Stimulated activated naive CD4-positive, alpha-beta T cell (primary cell): Measurements from ENCODE around the gene POLR2E.

Source experiments
- DNase-seq, 6 experiments: peaks; one replicate each; lab custom pipeline; 2025; lab: John Stamatoyannopoulos, UW

Gene POLR2E

GRCh38 chr19:1110809-1111640 is 15.8 kb upstream of the POLR2E start:
- no peak for DNase-seq

GRCh38 chr19:1109697-1110671 is 14.8 kb upstream of the POLR2E start:
- no peak for DNase-seq

DNA sequence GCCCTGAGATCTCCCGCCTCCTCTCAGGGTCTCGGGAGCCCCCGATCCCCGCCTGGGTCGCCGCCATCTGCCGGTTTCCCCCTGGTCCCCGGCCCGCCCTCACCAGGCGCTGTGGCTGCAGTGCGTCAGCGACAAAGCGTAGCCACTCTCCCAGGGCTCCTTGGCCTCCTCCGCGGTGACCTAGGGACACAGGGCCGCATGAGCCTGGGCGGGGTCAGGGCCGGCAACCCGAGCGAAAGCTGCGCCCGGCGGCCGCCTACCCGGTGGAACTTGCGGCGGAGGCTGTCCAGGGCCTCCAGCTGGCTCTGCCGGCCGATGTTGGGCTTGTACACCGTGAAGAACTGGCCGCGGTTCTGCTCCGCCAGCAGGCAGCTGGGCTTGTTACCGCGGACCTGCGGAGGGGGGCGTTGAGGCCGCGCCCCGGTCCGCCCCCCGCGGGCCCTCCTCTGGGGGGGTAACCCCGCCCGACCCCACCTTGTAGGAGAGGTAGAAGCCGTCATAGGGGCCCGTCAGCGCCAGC is 13.9 kb upstream of the POLR2E start:
- DNase-seq, result no peak

- DNase-seq, result no peak
These were observed 13.3 kb upstream of the POLR2E start for GRCh38 chr19:1108291-1109031.

DNA sequence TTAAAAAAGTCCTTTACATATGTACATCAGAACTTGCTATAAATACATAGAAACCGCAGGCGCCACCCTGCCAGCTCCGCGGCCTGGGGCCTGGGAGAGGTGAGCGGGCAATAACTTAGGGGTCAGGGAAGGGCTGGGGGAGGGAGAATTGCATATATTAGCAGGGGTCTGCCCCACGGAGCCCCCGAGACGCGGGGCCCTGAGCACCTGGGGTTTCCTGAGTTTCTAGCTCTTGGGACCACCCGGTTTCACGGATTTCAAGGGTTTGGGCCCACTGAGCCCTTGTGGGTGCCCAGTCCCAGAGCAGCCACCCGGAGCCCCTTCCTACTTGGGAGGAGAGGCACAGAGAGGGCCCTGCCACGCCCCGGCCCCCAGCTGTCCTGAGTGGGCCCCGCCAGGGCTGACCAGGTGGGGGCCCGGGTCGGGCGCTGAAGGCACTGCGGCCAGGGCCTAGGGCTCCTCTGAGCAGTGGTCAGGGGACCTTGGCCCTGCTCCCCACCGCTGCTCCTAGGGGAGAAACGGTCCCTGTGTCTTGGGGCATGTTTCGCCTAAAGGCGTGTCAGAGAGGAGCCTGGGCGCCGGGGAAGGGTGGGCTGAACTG is 12.6 kb upstream of the POLR2E start:
- DNase-seq, result no peak

- DNase-seq, result no peak
These were observed 11.9 kb upstream of the POLR2E start for GRCh38 chr19:1106841-1107660.

DNA sequence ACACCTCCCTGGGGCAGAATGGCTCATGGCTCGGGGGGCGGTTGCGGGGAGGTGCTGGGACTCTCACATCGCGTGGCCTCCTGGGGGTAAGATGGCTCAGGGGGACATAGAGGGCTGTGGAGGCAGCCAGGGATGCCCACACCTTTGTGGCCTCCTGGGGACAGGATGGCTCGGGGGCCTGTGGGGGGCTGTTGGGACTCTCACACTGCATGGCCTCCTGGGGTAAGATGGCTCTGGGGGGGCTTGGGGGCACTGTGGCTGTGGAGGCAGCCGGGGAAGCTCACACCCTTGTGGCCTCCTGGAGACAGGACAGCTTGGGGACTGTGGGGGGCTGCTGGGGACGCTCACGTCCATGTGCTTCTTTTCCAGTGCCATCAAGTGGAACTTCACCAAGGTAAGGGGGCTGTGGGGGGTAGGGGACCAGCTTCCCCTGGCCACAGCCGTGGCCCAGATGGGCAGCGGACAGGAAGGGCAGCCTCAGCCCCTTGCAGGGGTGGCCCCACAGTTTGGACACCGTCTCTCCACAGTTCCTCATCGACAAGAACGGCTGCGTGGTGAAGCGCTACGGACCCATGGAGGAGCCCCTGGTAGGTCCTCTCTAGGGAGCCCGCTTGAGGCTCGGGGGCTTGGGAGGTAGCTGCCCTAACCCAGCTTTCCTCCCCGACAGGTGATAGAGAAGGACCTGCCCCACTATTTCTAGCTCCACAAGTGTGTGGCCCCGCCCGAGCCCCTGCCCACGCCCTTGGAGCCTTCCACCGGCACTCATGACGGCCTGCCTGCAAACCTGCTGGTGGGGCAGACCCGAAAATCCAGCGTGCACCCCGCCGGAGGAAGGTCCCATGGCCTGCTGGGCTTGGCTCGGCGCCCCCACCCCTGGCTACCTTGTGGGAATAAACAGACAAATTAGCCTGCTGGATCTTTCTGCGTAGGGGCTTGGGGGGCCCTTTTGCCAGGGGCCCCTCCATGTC is 11.0 kb upstream of the POLR2E start:
- peak in 1 of 6 experiments; percentile 22 for DNase-seq

DNA sequence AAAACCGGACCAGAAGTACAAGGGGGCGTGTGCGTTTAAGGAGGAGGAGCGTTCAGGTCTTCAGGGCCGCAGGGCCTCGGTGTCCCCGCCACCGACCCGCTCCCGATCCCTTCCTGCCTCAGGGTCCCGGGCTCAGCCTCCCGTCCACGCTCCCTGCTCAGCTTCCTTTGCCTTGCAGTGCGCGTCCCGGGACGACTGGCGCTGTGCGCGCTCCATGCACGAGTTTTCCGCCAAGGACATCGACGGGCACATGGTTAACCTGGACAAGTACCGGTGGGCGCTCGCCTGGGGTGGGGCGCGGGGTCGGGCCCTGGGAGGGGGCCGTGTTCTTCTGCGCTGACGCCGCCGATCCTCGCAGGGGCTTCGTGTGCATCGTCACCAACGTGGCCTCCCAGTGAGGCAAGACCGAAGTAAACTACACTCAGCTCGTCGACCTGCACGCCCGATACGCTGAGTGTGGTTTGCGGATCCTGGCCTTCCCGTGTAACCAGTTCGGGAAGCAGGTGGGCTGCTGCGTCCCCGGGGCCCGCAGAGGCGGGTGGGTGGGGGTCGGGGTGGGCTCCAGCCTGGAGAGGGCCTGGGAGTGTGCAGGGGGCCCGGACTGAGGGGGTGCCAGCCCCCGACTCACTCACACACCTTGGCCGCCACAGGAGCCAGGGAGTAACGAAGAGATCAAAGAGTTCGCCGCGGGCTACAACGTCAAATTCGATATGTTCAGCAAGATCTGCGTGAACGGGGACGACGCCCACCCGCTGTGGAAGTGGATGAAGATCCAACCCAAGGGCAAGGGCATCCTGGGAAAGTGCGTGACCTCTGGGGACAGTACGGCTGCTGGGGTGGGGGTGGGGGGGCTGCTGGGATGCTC is 10.1 kb upstream of the POLR2E start:
- peak in 3 of 6 experiments; percentile 24 to 51 (median 37) for DNase-seq

- DNase-seq, result peak; percentile 47 to 81 (median 72)
These were observed 9.3 kb upstream of the POLR2E start for GRCh38 chr19:1104311-1105007.

DNA sequence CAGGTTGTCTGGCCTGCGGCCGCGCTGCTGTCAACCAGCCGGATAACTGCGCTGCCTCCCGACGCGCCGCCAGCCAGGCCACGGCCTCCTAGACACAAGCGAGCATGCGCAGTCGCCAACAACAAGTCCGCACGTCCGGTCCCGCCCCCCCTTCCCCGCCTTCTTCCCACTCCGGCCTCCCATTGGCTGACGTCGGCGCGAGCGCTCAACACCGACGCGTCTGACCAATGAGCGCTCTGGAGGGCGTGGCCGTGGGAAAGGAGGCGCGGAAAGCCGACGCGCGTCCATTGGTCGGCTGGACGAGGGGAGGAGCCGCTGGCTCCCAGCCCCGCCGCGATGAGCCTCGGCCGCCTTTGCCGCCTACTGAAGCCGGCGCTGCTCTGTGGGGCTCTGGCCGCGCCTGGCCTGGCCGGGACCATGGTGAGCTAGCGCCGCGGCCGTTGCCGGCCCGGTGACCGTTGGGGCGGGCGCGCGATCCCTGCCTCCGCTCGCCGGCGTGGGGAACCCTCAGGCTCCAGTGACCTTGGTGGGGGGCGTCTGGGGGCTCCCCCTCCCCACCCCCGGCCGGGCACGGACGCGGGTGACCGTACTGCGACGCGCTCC is 8.6 kb upstream of the POLR2E start, which contains the start of gene GPX4:
TSS of gene GPX4 (plus strand) at position 287 of the 603 bp plus-strand sequence. CDS start at position 337, 50 bp downstream.
- peak; percentile 95 to 99 (median 98) for DNase-seq

DNA sequence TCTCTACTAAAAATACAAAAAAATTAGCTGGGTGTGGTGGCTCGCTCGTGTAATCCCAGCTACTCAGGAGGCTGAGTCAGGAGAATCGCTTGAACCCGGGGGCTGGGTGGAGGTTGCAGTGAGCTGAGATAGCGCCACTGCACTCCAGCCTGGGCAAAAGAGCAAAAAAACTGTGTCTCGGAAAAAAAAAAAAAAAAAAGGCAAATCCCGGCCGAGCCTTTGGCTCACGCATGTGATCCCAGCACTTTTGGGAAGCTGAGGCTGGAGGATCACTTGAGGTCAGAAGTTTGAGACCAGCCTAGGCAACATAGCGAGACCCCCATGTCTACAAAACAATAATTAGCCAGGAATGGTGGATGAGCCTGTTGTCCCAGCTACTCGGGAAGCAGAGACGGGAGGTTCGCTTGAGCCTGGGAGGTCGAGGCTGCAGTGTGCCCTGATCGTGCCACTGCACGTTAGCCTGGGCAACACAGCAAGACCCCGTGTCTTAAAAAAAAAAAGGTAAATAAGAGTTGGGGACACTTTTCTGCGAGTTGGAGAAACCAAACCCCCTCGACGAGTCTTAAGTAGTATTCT is 8.0 kb upstream of the POLR2E start:
- DNase-seq, result no peak

DNA sequence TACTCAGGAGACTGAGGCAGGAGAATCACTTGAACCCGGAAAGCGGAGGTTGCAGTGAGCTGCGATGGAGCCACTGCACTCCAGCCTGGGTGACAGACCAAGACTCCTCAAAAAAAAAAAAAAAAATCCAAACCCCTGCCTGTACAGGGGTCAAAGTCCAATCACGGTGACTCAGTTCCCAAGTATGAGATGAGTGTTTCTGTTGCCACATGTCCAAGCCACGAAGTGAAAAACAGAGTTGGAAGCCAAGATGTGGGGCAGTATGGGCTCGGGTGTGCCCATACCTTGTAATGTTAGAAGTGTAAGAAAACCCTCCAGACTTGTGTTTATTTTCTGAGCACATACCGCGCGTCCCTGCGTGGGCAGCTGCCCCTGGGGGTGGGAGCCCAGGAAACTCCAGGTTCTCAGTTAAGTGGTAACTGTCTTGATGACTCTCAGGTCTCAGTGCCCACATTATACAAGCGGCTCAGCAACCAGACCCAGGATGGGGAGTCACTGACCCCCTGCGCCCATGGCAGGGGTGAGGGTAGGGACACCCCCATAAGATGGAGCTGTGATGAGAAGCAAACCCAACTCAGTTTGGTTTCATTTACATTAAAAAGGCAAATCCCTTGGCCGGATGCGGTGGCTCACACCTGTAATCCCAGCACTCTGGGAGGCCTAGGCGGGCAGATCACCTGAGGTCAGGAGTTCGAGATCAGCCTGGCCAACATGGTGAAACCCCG is 7.4 kb upstream of the POLR2E start:
- peak in 1 of 6 experiments; percentile 19 for DNase-seq

- no peak for DNase-seq
These were observed 6.1 kb upstream of the POLR2E start for GRCh38 chr19:1101337-1101698.

GRCh38 chr19:1098177-1099051 is 3.2 kb upstream of the POLR2E start:
- DNase-seq, result no peak

- DNase-seq, result no peak
These were observed 2.6 kb upstream of the POLR2E start for GRCh38 chr19:1097810-1098176.
